WERI-Rb-1 (cell line): ENCODE measurements around the gene SPPL2B.

Experiments
- DNase-seq: peaks from one replicate; pipeline ENCODE4 v3.0.0-alpha.2; 2020
- H3K27ac ChIP-seq: fragments of 250-450 bp; sonication (Bioruptor Pico); 2 replicates; pipeline ENCODE4 v1.5.1; 2020; ENCODE audit warnings: mild to moderate bottlenecking, moderate library complexity
- H3K27me3 ChIP-seq: fragments of 250-450 bp; sonication (Bioruptor Pico); 2 replicates; pipeline ENCODE4 v1.5.1; 2021; ENCODE audit warnings: mild to moderate bottlenecking, low read depth, moderate library complexity; ENCODE audit not compliant: insufficient read depth, severe bottlenecking
- H3K36me3 ChIP-seq: fragments of 250-450 bp; sonication (Bioruptor Pico); 2 replicates; pipeline ENCODE4 v1.5.1; 2020; ENCODE audit warnings: mild to moderate bottlenecking, moderate library complexity
- H3K4me3 ChIP-seq: 2 replicates; pipeline ENCODE4 v1.5.1; 2011; ENCODE audit warnings: low read depth, mild to moderate bottlenecking, control low read depth, low read length
- H3K9me3 ChIP-seq: fragments of 250-450 bp; sonication (Bioruptor Pico); 2 replicates; pipeline ENCODE4 v1.5.1; 2021; ENCODE audit warnings: mild to moderate bottlenecking, moderate library complexity; ENCODE audit not compliant: severe bottlenecking
- CTCF ChIP-seq: IDR thresholded peaks from 2 replicates; pipeline ENCODE4 v1.5.1; 2011; ENCODE audit warnings: low read depth, mild to moderate bottlenecking, control low read depth, inconsistent platforms, low read length

Gene SPPL2B

GRCh38 chr19:2371656-2372055 lies 43.2 kb downstream of the SPPL2B start:
- no peak for DNase-seq

GRCh38 chr19:2372076-2372612 lies 43.7 kb downstream of the SPPL2B start:
- H3K27ac ChIP-seq = peak overlapping the region; percentile 32
- no peak overlapping the region for H3K4me3 ChIP-seq
- TF ChIP-seq CTCF = no peak
- no peaks in the 10 kb centered on the region for H3K27me3 ChIP-seq
- H3K36me3 ChIP-seq = no peaks in the 10 kb centered on the region
- no peak for DNase-seq
- H3K9me3 ChIP-seq = peaks cover 3% of the 10 kb centered on the region

More at GRCh38 chr19:2371656-2372055, 43.2 kb downstream of the SPPL2B start:
- H3K27ac ChIP-seq = peak overlapping the region; percentile 63
- H3K27me3 ChIP-seq = no peaks in the 10 kb centered on the region
- peaks cover 3% of the 10 kb centered on the region for H3K9me3 ChIP-seq
- H3K4me3 ChIP-seq = no peak overlapping the region
- H3K36me3 ChIP-seq = no peaks in the 10 kb centered on the region
- TF ChIP-seq CTCF = no peak

GRCh38 chr19:2374808-2375207 lies 46.3 kb downstream of the SPPL2B start:
- H3K27me3 ChIP-seq = no peaks in the 10 kb centered on the region
- TF ChIP-seq CTCF = no peak
- H3K36me3 ChIP-seq = no peaks in the 10 kb centered on the region
- DNase-seq = no peak
- H3K4me3 ChIP-seq = no peak overlapping the region
- H3K27ac ChIP-seq = no peak overlapping the region
- H3K9me3 ChIP-seq = peaks cover 8% of the 10 kb centered on the region

DNA sequence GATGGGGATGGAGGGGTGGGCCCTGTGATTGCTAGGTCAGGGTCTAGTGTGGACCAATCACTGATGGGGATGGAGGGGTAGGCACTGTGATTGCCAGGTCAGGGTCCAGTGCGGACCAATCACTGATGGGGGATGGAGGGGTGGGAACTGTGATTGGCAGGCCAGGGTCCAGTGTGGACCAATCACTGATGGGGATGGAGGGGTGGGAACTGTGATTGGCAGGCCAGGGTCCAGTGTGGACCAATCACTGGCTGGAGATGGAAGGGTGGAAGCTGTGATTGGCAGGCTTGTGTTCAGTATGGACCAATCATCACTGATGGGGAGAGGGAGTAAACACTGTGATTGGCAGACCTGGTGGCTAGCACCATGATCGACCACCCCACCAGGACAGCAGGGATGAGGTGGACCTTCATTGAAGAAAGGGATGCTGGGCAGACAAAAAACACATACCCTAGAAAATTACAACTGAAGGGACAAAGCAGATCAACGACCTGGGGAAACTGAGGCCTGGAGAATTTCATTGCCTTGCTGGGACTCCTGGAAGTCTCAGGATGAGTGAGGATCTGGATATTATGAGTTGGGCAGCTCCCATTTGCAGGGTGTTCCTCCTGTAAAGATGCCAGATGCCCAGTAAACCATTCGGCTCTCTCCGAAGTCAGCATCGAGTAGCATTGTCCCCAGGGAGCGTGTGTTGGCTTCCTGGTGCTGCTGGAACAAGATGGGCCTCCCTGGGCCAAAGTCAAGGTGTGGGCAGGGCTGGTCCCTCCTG lies 47.1 kb downstream of the SPPL2B start:
- peaks cover 9% of the 10 kb centered on the region for H3K9me3 ChIP-seq
- DNase-seq = no peak
- no peak for TF ChIP-seq CTCF
- H3K27ac ChIP-seq = peak overlapping the region; percentile 64
- no peaks in the 10 kb centered on the region for H3K27me3 ChIP-seq
- H3K4me3 ChIP-seq = no peak overlapping the region
- H3K36me3 ChIP-seq = no peaks in the 10 kb centered on the region

GRCh38 chr19:2376784-2377519 lies 48.5 kb downstream of the SPPL2B start:
- no peak overlapping the region for H3K4me3 ChIP-seq
- no peaks in the 10 kb centered on the region for H3K27me3 ChIP-seq
- H3K36me3 ChIP-seq = no peaks in the 10 kb centered on the region
- H3K9me3 ChIP-seq = peaks cover 13% of the 10 kb centered on the region
- DNase-seq = no peak
- H3K27ac ChIP-seq = peak overlapping the region; percentile 64
- no peak for TF ChIP-seq CTCF
